IPS-11a (cell line): ENCODE data around the gene HOXC9.

Experiments
- H3K4me3 ChIP-seq: one replicate; pipeline ENCODE4 v1.5.1; 2013; ENCODE audit warnings: low read depth, low read length, control low read depth

HOXC9 gene

GRCh38 chr12:53975479-53976152 is 24.3 kb upstream of the HOXC9 start:
- no peak overlapping the region for H3K4me3 ChIP-seq

GRCh38 chr12:53976172-53976822 is 23.7 kb upstream of the HOXC9 start:
- no peak overlapping the region for H3K4me3 ChIP-seq

- no peak overlapping the region for H3K4me3 ChIP-seq
These were observed 23.0 kb upstream of the HOXC9 start for GRCh38 chr12:53976823-53977595.

DNA sequence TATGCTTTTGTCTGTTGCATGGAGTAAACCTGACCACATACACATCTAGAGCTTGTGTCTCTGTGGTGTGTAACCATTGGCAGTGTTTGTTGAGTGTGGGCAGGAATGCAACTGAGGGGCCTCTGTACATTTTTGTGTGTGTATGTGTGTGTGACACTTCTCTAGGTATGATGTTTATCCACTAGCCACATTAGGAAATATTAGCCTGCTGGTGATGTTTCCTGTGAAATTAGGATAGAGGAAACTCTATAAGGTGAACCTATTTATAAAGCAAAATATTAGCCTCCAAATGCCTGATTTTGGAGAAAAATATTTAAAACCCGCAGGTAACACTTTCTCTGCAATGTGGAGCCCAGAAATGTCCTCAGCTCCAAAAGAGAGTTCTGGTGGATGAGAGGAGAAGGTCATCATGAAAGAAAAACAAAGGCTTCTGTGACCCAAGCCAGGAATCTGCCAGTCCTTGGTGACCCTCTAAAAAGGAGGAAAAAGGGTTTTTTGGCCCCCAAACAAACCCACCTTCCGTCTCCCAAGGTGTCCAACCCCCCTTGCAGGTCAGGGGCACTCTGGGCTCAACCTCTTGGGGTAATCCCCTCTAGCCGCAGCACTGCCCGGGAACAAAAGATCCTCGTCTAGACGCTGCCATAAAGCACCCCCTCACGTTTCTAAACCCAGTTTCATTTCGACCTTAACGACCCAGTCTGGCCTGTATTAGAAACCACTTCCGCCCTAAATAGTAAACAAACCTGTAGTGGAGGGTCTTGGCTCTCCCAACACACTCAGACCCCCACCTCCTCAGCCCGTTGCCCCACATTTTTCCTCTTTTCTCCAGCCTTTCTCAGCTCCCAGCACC is 22.1 kb upstream of the HOXC9 start:
- no peak overlapping the region for H3K4me3 ChIP-seq

DNA sequence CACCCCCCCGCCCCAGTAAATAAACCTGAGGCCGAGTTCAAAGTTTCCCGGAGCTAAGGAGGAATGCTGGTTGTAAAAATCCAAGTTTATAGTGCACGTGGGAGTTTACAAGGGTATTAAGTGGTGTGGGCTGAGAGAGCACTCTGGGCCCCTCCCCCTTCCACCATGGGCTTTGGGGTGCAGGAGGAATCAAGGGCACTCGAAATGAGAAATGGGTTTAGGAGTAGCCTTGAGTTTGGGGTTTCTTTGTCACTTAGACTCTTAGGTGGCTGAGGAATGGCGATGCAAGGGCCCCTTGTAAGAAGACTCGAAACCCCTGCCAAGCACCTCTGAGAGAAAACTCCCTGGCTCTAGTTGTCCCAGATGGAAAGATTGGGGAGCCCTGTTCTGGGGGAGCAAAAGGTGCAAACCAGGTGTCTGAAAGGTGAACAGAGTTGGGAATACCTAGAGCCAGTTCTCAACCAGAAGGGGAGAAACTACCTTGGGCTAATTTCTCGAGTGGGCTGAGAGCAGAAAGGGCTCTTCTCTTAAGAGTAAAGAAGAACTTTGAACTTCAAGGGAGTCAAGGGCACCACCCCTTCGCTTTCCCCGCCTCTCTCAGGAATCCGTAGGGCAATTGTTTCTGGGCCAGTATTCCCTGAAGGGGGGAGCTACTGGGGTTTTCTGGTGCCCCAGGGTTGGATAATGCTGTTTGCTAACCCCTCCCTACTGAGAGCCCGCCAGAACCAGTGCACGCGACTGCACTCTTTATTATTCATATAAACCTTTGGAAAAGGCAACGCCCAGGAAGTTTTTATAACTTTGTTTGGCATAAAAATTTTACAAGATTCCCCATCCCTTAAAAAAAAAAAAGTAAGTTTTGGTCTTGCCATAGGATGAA is 21.2 kb upstream of the HOXC9 start:
- H3K4me3 ChIP-seq: no peak overlapping the region

- no peak overlapping the region for H3K4me3 ChIP-seq
These were observed 19.7 kb upstream of the HOXC9 start for GRCh38 chr12:53980104-53980801.

GRCh38 chr12:53980802-53981496 is 19.0 kb upstream of the HOXC9 start:
- H3K4me3 ChIP-seq: no peak overlapping the region

DNA sequence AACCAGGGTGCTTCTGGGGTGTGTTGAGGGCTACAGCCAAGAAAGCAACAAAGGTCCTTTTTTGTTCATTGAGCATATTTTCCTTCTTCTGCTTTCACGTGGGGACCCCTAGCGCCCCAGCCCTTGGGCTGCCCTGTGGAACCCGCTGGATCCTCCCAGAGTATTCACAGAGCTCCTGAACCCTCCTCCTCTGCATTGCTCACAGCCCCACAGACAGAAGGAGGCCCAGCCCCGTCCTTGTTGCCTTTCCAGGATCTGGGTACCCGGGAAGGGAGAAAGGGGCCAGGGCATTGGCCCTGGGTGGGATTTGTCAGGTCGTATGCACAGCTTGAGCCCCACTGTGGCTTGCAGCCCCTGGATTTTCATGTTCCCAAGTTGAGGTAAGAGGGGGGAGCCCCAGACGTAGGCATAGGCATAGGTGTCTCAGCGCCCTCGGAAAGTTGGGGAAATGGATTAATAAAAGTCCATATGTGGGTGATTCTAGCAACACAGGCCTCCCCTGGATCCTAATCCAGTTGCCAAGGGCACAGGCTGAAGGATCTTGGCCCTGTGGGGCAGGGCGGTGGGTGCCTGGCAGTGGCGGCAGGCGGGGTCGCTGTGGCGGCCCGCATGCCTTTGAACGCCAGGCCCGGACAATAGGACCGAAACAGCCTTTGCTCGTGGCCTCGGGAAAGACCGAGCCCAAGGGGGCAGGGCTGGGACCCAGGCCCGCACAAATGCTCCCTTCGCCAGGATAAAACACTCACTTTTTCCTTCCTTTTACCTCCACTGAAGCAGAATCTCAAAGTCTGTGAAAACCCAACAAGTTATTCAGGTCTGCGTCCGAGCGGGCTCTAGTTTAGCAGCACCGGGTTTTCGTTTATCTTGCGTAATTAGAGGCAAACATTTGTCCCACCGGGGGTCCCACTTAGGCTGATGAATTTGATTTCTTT is 18.1 kb upstream of the HOXC9 start:
- no peak overlapping the region for H3K4me3 ChIP-seq

GRCh38 chr12:53982648-53983567 is 17.1 kb upstream of the HOXC9 start:
- no peak overlapping the region for H3K4me3 ChIP-seq

DNA sequence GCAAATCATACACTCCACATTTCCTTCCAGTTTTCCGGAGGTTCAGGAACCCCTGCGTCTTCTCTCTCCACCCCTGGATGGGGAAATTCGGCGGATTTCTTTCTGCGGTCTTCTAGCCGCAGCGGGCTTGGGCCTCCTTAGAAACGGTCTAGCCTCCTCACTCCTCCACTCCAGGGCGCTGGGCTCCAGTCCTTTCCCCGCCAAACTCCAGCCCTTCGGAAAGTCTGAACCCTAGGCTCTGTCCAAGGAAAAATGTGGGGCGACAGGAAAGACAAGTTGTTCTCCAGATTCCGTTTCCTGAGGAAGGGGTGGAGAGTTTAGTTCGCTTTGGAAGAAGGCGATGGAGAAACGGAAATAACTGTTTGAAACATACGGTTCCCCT is 16.4 kb upstream of the HOXC9 start:
- H3K4me3 ChIP-seq: no peak overlapping the region

GRCh38 chr12:53983950-53984572 is 15.9 kb upstream of the HOXC9 start:
- H3K4me3 ChIP-seq: no peak overlapping the region

DNA sequence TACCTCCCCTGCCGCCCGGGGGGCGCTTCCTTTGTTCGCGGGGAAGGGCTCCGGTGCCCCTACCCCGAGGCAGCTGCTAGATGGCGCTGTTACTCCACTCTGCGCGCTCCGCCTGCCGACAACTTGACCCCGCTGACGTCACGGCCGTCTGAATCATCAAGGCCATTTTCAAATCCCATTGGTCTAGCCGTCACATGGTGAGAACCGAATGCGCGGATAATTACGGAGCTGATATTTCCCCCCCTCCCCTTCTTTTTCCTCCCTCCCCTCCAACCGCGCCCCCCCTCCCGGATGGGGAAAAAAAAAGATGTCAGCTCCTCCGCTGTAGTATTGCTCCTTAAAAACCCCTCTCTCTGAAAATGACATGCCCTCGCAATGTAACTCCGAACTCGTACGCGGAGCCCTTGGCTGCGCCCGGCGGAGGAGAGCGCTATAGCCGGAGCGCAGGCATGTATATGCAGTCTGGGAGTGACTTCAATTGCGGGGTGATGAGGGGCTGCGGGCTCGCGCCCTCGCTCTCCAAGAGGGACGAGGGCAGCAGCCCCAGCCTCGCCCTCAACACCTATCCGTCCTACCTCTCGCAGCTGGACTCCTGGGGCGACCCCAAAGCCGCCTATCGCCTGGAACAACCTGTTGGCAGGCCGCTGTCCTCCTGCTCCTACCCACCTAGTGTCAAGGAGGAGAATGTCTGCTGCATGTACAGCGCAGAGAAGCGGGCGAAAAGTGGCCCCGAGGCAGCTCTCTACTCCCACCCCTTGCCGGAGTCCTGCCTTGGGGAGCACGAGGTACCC is 14.9 kb upstream of the HOXC9 start, which contains the start of gene HOXC10:
TSS of gene HOXC10 (plus strand) at position 246 of the 791 bp plus-strand sequence. CDS start at position 360, 114 bp downstream.
- no peak within 1 kb of the TSS for H3K4me3 ChIP-seq

DNA sequence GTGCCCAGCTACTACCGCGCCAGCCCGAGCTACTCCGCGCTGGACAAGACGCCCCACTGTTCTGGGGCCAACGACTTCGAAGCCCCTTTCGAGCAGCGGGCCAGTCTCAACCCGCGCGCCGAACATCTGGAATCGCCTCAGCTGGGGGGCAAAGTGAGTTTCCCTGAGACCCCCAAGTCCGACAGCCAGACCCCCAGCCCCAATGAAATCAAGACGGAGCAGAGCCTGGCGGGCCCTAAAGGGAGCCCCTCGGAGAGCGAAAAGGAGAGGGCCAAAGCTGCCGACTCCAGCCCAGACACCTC is 14.3 kb upstream of the HOXC9 start:
- H3K4me3 ChIP-seq: no peak overlapping the region

GRCh38 chr12:53985994-53986685 is 13.8 kb upstream of the HOXC9 start:
- H3K4me3 ChIP-seq: no peak overlapping the region
